A673 (cell line): ENCODE measurements around the gene CYBRD1.

Experiments
- CTCF ChIP-seq: fragments of 300-800, 200-600 bp; sonication (generic); conservative IDR thresholded peaks from 2 replicates; pipeline ENCODE4 v1.5.1; 2017; ENCODE audit warnings: low read depth, mild to moderate bottlenecking, antibody characterized with exemption, low read length, moderate library complexity, mixed read lengths
- EZH2 ChIP-seq: fragments of 200-600 bp; sonication (generic); IDR thresholded peaks from 2 replicates; pipeline ENCODE4 v1.6.1; 2017; ENCODE audit warnings: borderline replicate concordance, low read depth, mild to moderate bottlenecking, mixed read lengths, antibody characterized with exemption, low read length; ENCODE audit not compliant: poor library complexity, severe bottlenecking

GRCh38 chr2:171598713-171599319, 76.5 kb downstream of the CYBRD1 start:
- peak; percentile 84 for TF ChIP-seq CTCF
- no peak for TF ChIP-seq EZH2
